CD4-positive, alpha-beta T cell (primary cell): ENCODE results near the gene FAM107B. TPM values are rescaled to one million over a fixed set of nuclear protein-coding genes. Genes with fewer than 3 reads are reported as not detected.

Experiments used
- ATAC-seq: fragments of 200-7000 bp; cut with Tn5 transposase; one replicate; pipeline ENCODE4 v1.10.0; 2022; ENCODE audit warnings: mild to moderate bottlenecking; ENCODE audit not compliant: poor library complexity
- CTCF ChIA-PET: fragments of 350-600 bp; sonication (Branson Sonifier 250); formaldehyde crosslinking; loops from one replicate; lab custom pipeline; 2021; ENCODE audit warnings: antibody characterized with exemption, inconsistent platforms; lab: Charles Lee
- POLR2A ChIA-PET: fragments of 350-600 bp; sonication (Branson Sonifier 250); formaldehyde crosslinking; loops from one replicate; lab custom pipeline; 2021; ENCODE audit warnings: antibody characterized with exemption, inconsistent platforms; lab: Charles Lee
- DNase-seq, 14 experiments: peaks; one replicate each; pipeline ENCODE4 v3.0.0-alpha.2; 2013 to 2020; ENCODE audit warnings: mixed read lengths in 2 of 14
- H3K27ac ChIP-seq, 2 donors: one replicate each; pipeline versions ENCODE4 v1.5.1 to v1.7.0; 2013; ENCODE audit warnings: low read length in 2 of 2, low read depth in 1 of 2, mild to moderate bottlenecking in 1 of 2
- H3K27me3 ChIP-seq, 2 experiments: 1 replicate in 1 of 2; 2 replicates in 1 of 2; pipeline versions ENCODE4 v1.6.1 to v1.7.0; 2013; ENCODE audit warnings: low read length in 2 of 2, control low read depth in 1 of 2, mild to moderate bottlenecking in 1 of 2, moderate library complexity in 1 of 2; ENCODE audit not compliant: insufficient read depth in 2 of 2, control insufficient read depth in 1 of 2
- H3K36me3 ChIP-seq: one replicate; pipeline ENCODE4 v1.6.1; 2013; ENCODE audit warnings: low read length, control low read depth; ENCODE audit not compliant: insufficient read depth
- H3K4me1 ChIP-seq: one replicate; pipeline ENCODE4 v1.6.1; 2013; ENCODE audit warnings: low read length, control low read depth; ENCODE audit not compliant: insufficient read depth
- H3K4me3 ChIP-seq: one replicate; pipeline ENCODE4 v1.5.1; 2013; ENCODE audit warnings: mild to moderate bottlenecking, low read length, moderate library complexity
- H3K9me3 ChIP-seq, 2 experiments: 1 replicate in 1 of 2; 2 replicates in 1 of 2; pipeline versions ENCODE4 v1.6.1 to v1.7.0; 2013; ENCODE audit warnings: low read length in 2 of 2, mild to moderate bottlenecking in 2 of 2, control low read depth in 1 of 2, moderate library complexity in 1 of 2; ENCODE audit not compliant: control insufficient read depth in 1 of 2, insufficient read depth in 1 of 2
- H3K27ac Mint-ChIP-seq: one replicate; pipeline ENCODE4 v1.8.0; 2020; ENCODE audit warnings: mixed read lengths
- H3K27me3 Mint-ChIP-seq: one replicate; pipeline ENCODE4 v1.8.0; 2021; ENCODE audit warnings: mixed read lengths
- H3K36me3 Mint-ChIP-seq: one replicate; pipeline ENCODE4 v1.8.0; 2021; ENCODE audit warnings: low read depth, mixed read lengths
- H3K4me1 Mint-ChIP-seq: one replicate; pipeline ENCODE4 v1.8.0; 2021; ENCODE audit warnings: low read depth, mixed read lengths
- H3K4me3 Mint-ChIP-seq: one replicate; pipeline ENCODE4 v1.8.0; 2020; ENCODE audit warnings: mild to moderate bottlenecking, mixed read lengths
- H3K9me3 Mint-ChIP-seq: one replicate; pipeline ENCODE4 v1.8.0; 2020; ENCODE audit warnings: mixed read lengths
- CTCF ChIP-seq: fragments of 200-600 bp; IDR thresholded peaks from one replicate; pipeline ENCODE4 v1.8.0; 2022; ENCODE audit warnings: antibody characterized with exemption, mild to moderate bottlenecking
- intact Hi-C, 2 experiments: fragments of 100-400 bp; cut with DNase I in 1 of 2; cut with micrococcal nuclease in 1 of 2; formaldehyde crosslinking; loops; one replicate each; pipeline versions ENCODE4 v1.15.1 to v1.9.0; 2023 to 2025; cut with DNase I, micrococcal nuclease
- total RNA-seq, 174 experiments: library from RNA in 2 of 174; stranded (reverse) in 2 of 174; gene quantifications; one replicate each; pipeline ENCODE4 v1.2.3 and lab custom pipeline; 2021 to 2026

The FAM107B gene
- total RNA-seq, 2 experiments from 2014 or later = 261 to 262 TPM

DNA sequence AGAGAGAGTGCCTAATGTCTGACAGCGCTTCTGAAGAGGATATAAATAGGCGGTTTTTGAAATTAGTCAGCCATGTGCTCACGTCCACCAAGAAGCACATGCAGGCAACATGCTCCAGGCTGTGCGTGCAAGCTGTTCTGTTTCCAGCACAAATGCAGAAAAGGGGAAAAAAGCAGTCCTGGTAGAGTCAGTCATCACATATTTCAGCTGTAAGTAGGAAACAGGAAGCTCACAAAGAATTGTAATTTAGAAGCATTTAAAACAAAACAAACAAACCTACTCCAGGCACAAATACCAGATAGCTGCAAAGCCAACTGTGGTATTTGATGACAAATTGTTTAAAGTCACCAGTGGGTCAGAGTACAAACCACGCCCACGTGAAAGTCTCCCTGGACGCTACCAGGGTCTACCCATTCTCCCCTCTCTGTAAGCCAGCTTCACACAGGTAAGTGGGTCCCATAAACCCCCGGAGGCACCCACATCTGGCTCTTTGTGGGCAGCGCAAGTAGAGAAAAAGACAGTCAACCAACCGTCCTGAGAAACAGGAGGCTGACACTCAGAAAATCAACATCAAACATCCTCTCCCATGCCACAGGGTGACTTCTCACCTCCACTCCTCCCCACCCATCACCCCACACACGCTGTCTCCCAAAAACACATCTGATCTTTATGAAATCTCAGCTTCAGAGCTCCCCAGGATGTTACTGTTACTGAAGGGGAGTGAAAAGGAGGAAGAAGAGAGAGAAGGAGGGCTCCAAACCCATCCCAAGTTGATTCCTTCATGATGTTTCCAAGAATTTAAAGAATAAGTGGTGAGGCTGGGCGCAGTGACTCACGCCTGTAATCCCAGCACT is 186.4 kb downstream of the FAM107B start:
- H3K36me3 Mint-ChIP-seq = peaks cover 48% of the 10 kb centered on the region
- peak overlapping the region; percentile 97 for H3K27ac Mint-ChIP-seq
- peaks cover 14% of the 10 kb centered on the region for H3K36me3 ChIP-seq
- H3K4me1 ChIP-seq = peaks cover 82% of the 10 kb centered on the region
- H3K4me3 ChIP-seq = peak overlapping the region; percentile 17
- peak overlapping the region; percentile 90 to 95 for H3K27ac ChIP-seq
- peaks cover 95% of the 10 kb centered on the region for H3K4me1 Mint-ChIP-seq
- DNase-seq (peak in 5 of 14 experiments; percentile 44 to 84 (median 67)), ATAC-seq (peak; percentile 33)
- peak overlapping the region; percentile 87 for H3K4me3 Mint-ChIP-seq
- ChIA-PET POLR2A (interaction anchor here (0.6 to 4.7 kb wide), 18 partner anchors 10 to 290 kb away, joined by 3 to 53 read pairs (median 4); partner anchors contain the start of genes CDNF, HSPA14, MSANTD7 and SUV39H2), CTCF (interaction anchor here (0.8 to 2.0 kb wide), 6 partner anchors 10 to 45 kb away, joined by 3 to 9 read pairs (median 6); no protein-coding TSS in a partner anchor)
- H3K9me3 Mint-ChIP-seq = no peaks in the 10 kb centered on the region
- H3K27me3 Mint-ChIP-seq = no peaks in the 10 kb centered on the region
- no peaks in the 10 kb centered on the region for H3K27me3 ChIP-seq
- no peaks in the 10 kb centered on the region for H3K9me3 ChIP-seq
- intact Hi-C loops = loop anchor here in 1 of 2 experiments (1.0 kb wide), 1 partner anchor 14 kb away; no protein-coding TSS in a partner anchor
- no peak for TF ChIP-seq CTCF

DNA sequence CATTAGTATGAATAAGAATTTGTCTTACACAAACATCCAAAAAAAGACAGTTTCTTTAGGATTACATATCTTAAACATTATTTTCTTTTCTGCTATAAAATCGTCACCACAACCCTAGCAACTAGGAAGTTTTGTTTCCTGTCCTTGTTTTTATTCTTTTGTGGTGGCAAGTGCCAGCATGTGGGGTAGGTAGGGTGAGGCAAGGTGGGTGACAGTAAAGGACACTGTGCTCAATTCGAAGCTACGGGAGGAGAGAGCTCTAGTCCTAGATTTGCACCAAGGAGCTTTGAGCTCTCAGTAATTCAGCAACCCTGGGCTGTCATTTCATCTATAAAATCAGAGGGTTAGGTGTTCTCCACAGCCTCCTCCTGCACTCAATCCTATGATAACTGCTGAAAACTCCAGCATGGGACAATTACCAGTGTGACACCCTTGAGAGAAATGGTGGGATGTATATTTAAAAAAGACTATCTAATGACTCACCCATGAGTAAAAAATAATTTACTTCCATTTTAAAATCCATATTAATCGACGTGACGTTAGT is 187.1 kb downstream of the FAM107B start:
- DNase-seq = peak in 3 of 14 experiments; percentile 62 to 80 (median 70)
- peak overlapping the region; percentile 17 for H3K4me3 ChIP-seq
- POLR2A ChIA-PET = interaction anchor here (0.7 to 4.7 kb wide), 14 partner anchors 10 to 291 kb away, joined by 3 to 53 read pairs (median 6); partner anchors contain the start of genes CDNF, HSPA14, MSANTD7 and SUV39H2

More for the DNA sequence above, 187.1 kb downstream of the FAM107B start:
- peaks cover 86% of the 10 kb centered on the region for H3K4me1 ChIP-seq
- Mint-ChIP-seq H3K27ac (peak overlapping the region; percentile 97), H3K9me3 (no peaks in the 10 kb centered on the region), H3K27me3 (no peaks in the 10 kb centered on the region), H3K4me1 (peaks cover 99% of the 10 kb centered on the region), H3K4me3 (peak overlapping the region; percentile 87), H3K36me3 (peaks cover 50% of the 10 kb centered on the region)
- TF ChIP-seq CTCF = no peak
- peaks cover 7% of the 10 kb centered on the region for H3K36me3 ChIP-seq
- H3K27ac ChIP-seq = peak overlapping the region; percentile 90 to 95
- H3K27me3 ChIP-seq = no peaks in the 10 kb centered on the region
- intact Hi-C loops = loop anchor here (1.0 to 2.0 kb wide), 2 partner anchors 15 kb away; no protein-coding TSS in a partner anchor
- CTCF ChIA-PET = interaction anchor here (0.8 to 1.8 kb wide), 5 partner anchors 13 to 44 kb away, joined by 3 to 9 read pairs (median 5); no protein-coding TSS in a partner anchor
- peak; percentile 11 for ATAC-seq
- no peaks in the 10 kb centered on the region for H3K9me3 ChIP-seq
